ENCODE results near the gene SLC7A6OS.

DNA sequence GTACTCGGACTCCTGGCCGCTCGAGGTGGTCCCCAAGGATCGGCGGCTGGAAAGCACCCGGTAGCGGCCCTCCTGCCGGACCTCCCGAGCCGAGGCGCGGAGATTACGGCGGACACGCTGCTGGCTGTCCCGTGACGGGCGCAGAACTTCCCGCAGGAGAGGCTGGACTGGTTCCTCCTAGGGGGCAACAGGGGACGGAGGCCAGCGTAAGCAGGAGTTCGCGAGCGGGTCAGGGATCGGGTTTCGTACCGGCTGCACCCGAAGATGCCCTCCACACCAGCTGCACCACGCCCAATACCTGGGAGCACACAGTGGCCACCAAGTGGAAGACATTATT lies 341 bp downstream of the SLC7A6OS start:
- TF ChIP-seq, protein P1, sequence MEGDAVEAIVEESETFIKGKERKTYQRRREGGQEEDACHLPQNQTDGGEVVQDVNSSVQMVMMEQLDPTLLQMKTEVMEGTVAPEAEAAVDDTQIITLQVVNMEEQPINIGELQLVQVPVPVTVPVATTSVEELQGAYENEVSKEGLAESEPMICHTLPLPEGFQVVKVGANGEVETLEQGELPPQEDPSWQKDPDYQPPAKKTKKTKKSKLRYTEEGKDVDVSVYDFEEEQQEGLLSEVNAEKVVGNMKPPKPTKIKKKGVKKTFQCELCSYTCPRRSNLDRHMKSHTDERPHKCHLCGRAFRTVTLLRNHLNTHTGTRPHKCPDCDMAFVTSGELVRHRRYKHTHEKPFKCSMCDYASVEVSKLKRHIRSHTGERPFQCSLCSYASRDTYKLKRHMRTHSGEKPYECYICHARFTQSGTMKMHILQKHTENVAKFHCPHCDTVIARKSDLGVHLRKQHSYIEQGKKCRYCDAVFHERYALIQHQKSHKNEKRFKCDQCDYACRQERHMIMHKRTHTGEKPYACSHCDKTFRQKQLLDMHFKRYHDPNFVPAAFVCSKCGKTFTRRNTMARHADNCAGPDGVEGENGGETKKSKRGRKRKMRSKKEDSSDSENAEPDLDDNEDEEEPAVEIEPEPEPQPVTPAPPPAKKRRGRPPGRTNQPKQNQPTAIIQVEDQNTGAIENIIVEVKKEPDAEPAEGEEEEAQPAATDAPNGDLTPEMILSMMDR (IDR thresholded peaks at IDR 0.05; ENCODE audit: low read length) = no peak
- no peak for TF ChIP-seq EZH2phosphoT487 (IDR thresholded peaks at IDR 0.05; ENCODE audit: low read length)
- TF ChIP-seq EZH2 (optimal IDR thresholded peaks at IDR 0.05; ENCODE audit: low read depth, low read length) = no peak

Measured in MM.1S (cell line).